B cell (primary cell): ENCODE measurements around the gene DSC3.

Experiments
- CTCF ChIP-seq: fragments of 200-600 bp; IDR thresholded peaks from one replicate; pipeline ENCODE4 v1.8.0; 2022; ENCODE audit warnings: antibody characterized with exemption, mild to moderate bottlenecking
- EZH2 ChIP-seq: IDR thresholded peaks from 2 replicates; pipeline ENCODE4 v1.6.1; 2012; ENCODE audit warnings: borderline replicate concordance, low read depth, mild to moderate bottlenecking, moderate library complexity, low read length; ENCODE audit not compliant: insufficient read depth, poor library complexity, severe bottlenecking

DNA sequence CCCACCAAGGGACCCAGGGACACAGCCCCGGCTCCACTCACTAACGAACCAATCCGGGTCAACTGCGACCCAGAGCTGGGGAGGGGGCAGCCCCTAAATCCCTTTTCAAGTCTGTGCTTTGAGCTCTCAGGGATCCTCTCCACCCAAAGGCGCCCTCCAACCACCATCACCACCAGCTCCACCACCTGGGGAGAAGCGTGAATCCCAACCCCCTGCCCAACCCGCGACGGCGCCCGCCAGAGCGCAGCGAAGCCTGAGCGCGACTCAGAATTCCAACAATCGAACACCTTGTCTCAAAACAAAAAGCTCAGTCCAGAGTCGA is 497 bp downstream of the DSC3 start:
- TF ChIP-seq CTCF = no peak
- TF ChIP-seq EZH2 = no peak
